HG02610 (cell line): ENCODE measurements around the gene C1QTNF5.

Experiments
- ATAC-seq: cut with Tn5 transposase; IDR thresholded peaks from one replicate; pipeline ENCODE4 v1.9.1; 2021; ENCODE audit warnings: mild to moderate bottlenecking, moderate library complexity; ENCODE audit not compliant: unreplicated experiment

The C1QTNF5 gene

GRCh38 chr11:119359365-119360214 lies 18.9 kb upstream of the C1QTNF5 start:
- ATAC-seq: no peak

GRCh38 chr11:119357074-119357473 lies 16.4 kb upstream of the C1QTNF5 start:
- no peak for ATAC-seq

GRCh38 chr11:119356349-119357031 lies 15.8 kb upstream of the C1QTNF5 start:
- no peak for ATAC-seq

- no peak for ATAC-seq
Measured at GRCh38 chr11:119355091-119355843, 14.6 kb upstream of the C1QTNF5 start.

- no peak for ATAC-seq
Measured at GRCh38 chr11:119352857-119353260, 12.2 kb upstream of the C1QTNF5 start.

GRCh38 chr11:119351232-119351631 lies 10.5 kb upstream of the C1QTNF5 start:
- no peak for ATAC-seq

GRCh38 chr11:119350302-119350701 lies 9.6 kb upstream of the C1QTNF5 start:
- no peak for ATAC-seq

GRCh38 chr11:119347940-119348605 lies 7.4 kb upstream of the C1QTNF5 start:
- no peak for ATAC-seq

GRCh38 chr11:119347242-119347641 lies 6.6 kb upstream of the C1QTNF5 start:
- no peak for ATAC-seq

GRCh38 chr11:119346605-119347004 lies 5.9 kb upstream of the C1QTNF5 start, which contains the start of gene MFRP:
Gene MFRP (minus strand): TSS chr11:119346705. CDS start chr11:119346513, 192 bp downstream.
- no peak for ATAC-seq

GRCh38 chr11:119345685-119346084 lies 5.0 kb upstream of the C1QTNF5 start:
- no peak for ATAC-seq

- ATAC-seq: no peak
Measured at GRCh38 chr11:119344291-119345010, 3.8 kb upstream of the C1QTNF5 start.

- no peak for ATAC-seq
Measured at GRCh38 chr11:119343726-119344125, 3.0 kb upstream of the C1QTNF5 start.

GRCh38 chr11:119342362-119343130 lies 1.9 kb upstream of the C1QTNF5 start:
- no peak for ATAC-seq

GRCh38 chr11:119342023-119342300 lies 1.3 kb upstream of the C1QTNF5 start:
- no peak for ATAC-seq

GRCh38 chr11:119341222-119342022 lies 739 bp upstream of the C1QTNF5 start:
- no peak for ATAC-seq

GRCh38 chr11:119339589-119340334 lies 921 bp downstream of the C1QTNF5 start:
- ATAC-seq: no peak

- no peak for ATAC-seq
Measured at GRCh38 chr11:119338965-119339588, 1.6 kb downstream of the C1QTNF5 start.
